NCI-H1105 (cell line): ENCODE results near the gene MYLK.
A peak's percentile ranks its signal among the peaks of the same experiment; 100 is the strongest.
"Not testable (repeated sequence)": the region's sequence is repeated elsewhere in the genome, so short reads cannot be mapped to it uniquely, and the experiment has no call there.

ENCODE experiments used
- DNase-seq: peaks from one replicate; lab custom pipeline; 2025; lab: John Stamatoyannopoulos, UW

MYLK gene

GRCh38 chr3:123884203-123884831, at the start of gene MYLK:
Gene MYLK, minus strand, starts transcription at chr3:123884332. Its CDS starts 90,491 bp downstream, at chr3:123793841.
- DNase-seq: peak; percentile 91

- no peak for DNase-seq
These were observed 46.3 kb upstream of the MYLK start for GRCh38 chr3:123930445-123930844.

- DNase-seq: no peak
These were observed 45.2 kb upstream of the MYLK start for GRCh38 chr3:123929325-123929724.

- no peak for DNase-seq
These were observed 42.3 kb upstream of the MYLK start for GRCh38 chr3:123926396-123926795.

GRCh38 chr3:123920868-123921267, 36.7 kb upstream of the MYLK start:
- no peak for DNase-seq

GRCh38 chr3:123920383-123920782, 36.3 kb upstream of the MYLK start:
- no peak for DNase-seq

GRCh38 chr3:123919353-123919752, 35.2 kb upstream of the MYLK start:
- DNase-seq: no peak

GRCh38 chr3:123914829-123915228, 30.7 kb upstream of the MYLK start:
- DNase-seq: no peak

- no peak for DNase-seq
These were observed 25.7 kb upstream of the MYLK start for GRCh38 chr3:123909785-123910184.

- DNase-seq: no peak
These were observed 23.6 kb upstream of the MYLK start for GRCh38 chr3:123907720-123908119.

- no peak for DNase-seq
These were observed 15.3 kb upstream of the MYLK start for GRCh38 chr3:123899300-123899865.

- no peak for DNase-seq
These were observed 8.9 kb upstream of the MYLK start for GRCh38 chr3:123893012-123893411.

- DNase-seq: no peak
These were observed 8.1 kb upstream of the MYLK start for GRCh38 chr3:123892195-123892594.

- DNase-seq: not testable (repeated sequence)
These were observed 6.9 kb upstream of the MYLK start for GRCh38 chr3:123890991-123891390.

GRCh38 chr3:123890162-123890561, 6.0 kb upstream of the MYLK start:
- DNase-seq: not testable (repeated sequence)

- DNase-seq: no peak
These were observed 861 bp upstream of the MYLK start for GRCh38 chr3:123884993-123885392.

- DNase-seq: no peak
These were observed 380 bp downstream of the MYLK start for GRCh38 chr3:123883701-123884202.

- DNase-seq: peak; percentile 38
These were observed 1.0 kb downstream of the MYLK start for GRCh38 chr3:123883111-123883510.

GRCh38 chr3:123881771-123882170, 2.4 kb downstream of the MYLK start:
- peak; percentile 15 for DNase-seq

- DNase-seq: peak; percentile 63
These were observed 3.1 kb downstream of the MYLK start for GRCh38 chr3:123880998-123881561.

GRCh38 chr3:123878807-123879206, 5.3 kb downstream of the MYLK start:
- no peak for DNase-seq

- DNase-seq: no peak
These were observed 6.2 kb downstream of the MYLK start for GRCh38 chr3:123877965-123878364.

GRCh38 chr3:123877466-123877865, 6.7 kb downstream of the MYLK start:
- DNase-seq: no peak

- no peak for DNase-seq
These were observed 7.3 kb downstream of the MYLK start for GRCh38 chr3:123876858-123877257.
